HG03196 (cell line): ENCODE data around the gene LRCH1.
A peak's percentile ranks its signal among the peaks of the same experiment; 100 is the strongest.

Experiments used
- ATAC-seq: cut with Tn5 transposase; IDR thresholded peaks from one replicate; pipeline ENCODE4 v1.9.1; 2021; ENCODE audit not compliant: unreplicated experiment

Gene LRCH1

DNA sequence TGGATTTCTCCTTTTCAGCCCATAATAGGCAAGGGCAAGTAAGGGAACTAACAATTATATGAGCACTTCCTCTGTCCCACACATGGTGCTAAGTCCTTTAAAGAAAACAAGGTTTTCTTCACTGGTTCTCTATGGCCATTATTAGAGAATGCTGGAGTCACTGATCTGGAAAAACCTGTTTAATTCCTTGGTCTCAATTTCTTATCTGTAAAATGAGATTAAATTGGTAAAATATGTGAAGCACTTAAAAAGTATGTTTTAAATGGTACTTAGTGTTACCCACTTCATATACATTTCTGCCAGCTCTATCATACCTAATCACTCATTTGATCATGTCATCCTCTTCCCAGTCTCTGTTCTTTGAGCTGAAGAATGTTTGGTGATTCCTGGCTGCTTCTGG, 39.4 kb downstream of the LRCH1 start:
- no peak for ATAC-seq

DNA sequence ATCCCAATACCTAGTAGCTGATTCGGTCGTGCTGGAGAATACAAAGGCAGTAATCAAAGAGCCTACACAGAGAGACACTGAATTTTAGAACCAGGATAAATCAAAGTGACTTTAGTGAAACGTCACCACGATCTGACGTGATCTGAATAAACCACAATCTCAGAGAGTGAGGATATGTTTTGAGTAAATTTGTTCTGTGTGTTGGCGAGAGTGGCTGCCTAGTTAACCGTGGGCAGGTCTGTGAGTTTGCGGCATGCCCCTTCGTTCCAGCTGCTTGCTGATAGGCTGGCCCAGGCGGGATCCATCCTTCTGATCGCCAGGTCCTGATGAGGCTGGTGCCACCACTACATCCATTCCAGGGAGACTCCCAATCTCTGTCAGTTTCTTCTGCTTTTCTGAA, 40.4 kb downstream of the LRCH1 start:
- ATAC-seq: peak; percentile 41

DNA sequence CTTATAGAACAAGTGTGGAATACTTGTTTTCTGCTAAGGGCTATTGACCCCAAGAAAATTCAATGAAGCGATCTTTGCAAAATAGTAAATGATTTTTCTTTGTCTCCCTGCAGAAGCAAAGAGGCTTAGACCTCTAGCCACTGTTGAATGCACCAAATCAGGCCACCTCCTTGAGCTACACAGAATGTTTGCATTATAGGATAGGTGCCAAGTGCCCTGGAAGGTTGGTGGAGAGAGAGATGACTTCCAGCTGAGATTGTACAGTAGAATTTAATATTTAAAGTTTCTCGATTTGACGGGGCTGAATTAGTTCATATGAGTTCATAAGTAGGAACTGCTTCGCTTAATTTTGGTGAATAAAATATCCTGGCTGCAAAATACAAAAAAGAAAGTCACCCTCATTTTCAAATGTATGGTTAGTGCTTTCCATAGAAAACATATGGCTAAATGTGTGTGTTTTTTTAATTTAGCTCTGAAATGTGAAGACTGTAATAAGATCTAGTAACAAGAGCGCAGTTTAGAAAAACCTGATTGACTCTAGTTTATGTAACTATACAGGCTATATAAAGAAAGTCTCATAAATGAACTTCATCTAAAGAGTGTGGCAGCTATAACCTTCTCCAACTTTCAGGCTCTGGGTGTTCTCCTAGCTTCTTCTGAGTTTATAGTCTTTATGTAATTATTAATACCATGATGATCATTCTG, 41.6 kb downstream of the LRCH1 start:
- ATAC-seq: no peak

DNA sequence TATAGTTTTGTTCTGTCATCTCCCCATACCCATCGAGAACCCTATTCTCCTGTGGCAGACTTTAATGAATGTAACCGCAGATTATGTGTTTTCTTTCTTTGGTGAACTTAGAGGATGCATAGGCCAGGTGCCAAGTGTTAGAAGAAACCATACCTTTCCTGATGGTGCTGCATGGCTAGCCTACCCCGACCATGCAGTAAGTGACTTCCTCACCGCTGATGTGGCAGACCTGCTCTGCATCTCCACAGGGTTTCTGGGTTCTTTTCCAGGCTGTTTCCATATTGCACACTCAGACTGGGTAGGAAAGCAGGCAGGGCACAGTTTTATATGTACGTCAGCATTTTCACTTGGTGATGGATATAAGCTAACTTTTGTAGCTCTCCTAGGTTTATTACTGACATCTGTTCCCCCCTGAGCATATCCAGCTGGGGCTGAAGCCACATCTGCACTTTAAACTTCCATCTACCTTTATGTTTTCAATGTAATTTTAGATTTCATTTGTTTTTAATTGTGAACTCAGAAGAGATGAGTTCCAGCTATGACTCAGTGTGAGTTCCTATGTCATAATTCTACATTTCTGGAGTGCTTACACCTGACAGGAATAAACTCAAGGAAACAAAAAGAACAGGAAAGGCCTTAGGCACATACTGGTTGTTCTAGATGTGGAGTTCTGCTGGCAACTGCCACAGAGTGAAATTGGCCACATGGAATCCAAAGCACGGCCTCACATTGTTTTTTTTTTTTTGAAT, 42.3 kb downstream of the LRCH1 start:
- ATAC-seq: peak; percentile 56

DNA sequence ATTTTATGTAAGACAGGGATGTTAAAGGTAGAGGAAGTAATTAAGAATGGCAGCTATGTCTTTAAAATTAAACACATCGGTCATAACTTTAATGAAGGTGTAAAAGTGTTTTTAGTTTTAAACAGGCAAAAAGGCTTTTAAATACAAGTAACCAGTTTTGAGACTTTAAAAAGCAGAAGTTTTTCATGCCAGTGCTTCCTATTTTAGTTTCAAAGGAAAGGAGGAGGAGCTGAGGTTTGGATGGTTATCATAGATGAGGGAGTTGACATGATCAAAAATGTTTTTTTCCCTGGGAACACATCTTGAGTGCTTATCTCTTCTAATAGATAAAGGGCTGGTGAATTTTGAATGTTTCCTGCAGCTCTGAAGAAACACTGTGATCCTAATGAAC, 42.9 kb downstream of the LRCH1 start:
- ATAC-seq: no peak

DNA sequence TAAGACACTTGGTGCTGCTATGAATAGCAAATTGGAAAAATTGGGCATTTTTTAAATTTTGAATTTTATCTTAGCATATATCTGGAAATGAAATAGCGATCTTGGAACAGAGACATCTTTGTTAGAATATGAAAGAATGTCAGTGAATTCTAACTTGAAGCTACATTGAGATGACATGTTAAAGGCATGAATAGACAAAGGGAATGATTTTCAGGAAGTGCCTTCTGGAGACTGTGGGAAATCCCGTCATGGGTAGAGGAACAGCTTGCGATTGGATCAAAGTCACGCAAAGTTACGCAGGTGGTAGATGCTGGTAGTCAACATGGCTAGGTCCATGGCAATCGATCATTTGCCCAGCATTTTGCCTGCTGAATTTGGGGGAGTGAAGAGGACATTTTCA, 43.5 kb downstream of the LRCH1 start:
- no peak for ATAC-seq

DNA sequence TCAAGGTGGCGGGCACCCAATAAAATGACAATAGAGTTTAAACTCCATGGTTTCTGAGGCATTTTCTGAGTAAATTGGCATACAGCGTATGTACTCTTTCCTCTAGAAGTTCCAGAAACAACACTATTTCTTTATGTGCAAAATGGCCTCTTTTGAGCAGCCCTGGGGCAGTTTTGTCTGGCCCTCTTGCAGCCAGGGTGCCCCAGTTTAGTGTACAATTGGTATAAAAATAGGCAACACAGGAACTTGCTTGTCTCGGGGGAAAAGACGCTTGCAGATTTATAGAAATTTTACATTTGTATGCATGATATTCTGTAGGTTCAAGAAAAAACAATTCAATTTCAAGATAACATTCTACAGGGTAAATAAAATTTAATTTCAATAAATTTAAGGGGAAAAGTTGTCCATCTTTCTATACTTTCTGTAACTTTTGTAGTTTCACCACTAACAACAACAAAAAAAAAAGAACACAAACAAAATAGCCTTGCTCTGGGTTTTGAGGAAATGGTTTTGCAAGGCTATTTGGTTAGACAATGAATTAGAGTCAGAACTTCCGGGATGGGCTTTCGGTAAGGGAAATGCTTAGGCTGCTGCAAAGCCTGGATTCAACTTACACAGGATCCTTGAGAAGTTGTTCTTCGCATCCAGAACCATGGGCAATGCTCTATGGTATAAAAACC, 45.3 kb downstream of the LRCH1 start:
- ATAC-seq: peak; percentile 25

DNA sequence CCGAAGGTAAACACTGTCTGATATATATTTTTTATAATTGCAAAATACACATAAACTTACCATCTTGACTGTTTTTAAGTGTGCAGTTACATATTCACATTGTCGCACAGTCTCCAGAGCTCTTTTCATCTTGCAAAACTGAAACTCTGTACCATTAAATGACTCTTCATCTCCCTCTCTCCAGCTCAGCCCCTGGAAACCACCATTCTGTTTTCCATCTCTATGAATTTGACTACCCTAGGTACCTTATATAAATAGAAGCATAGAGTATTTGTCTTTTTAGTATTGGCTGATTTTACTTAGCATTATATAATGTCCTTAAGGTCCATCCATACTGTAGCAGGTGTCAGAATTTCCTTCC, 45.8 kb downstream of the LRCH1 start:
- ATAC-seq: peak; percentile 36

DNA sequence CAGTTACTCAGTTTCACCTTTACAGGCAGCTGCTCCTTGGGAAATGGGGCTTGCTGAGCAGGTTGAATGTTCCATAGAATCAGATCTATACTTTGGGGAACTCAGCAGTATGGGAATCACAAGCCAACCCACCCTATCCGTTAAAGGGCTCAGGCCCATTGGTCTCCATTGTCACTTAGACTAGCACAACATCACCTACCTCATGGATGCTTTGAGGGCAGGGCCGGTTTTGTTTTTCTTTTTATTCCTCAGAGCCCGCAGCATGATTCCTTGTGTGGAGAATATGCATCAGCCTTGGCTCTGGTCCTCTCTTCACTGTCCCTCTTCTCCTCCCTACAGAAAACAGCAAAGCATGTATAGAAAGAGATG, 48.0 kb downstream of the LRCH1 start:
- no peak for ATAC-seq

DNA sequence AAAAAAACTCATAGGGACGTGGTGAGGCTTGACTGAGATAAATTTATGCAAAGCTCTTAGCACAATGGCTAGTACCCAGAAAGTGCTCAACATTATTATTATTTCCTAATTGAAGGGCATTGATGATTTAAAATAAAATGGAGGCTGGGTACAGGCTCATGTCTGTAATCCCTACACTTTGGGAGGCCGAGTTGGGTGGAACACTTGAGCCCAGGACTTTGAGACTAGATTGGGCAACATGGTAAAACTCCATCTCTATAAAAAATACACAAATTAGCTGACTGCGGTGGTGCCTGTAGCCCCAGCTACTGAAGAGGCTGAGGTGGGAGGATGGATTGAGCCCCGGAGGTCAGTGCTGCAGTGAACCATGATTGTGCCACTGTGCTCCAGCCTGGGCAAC, 49.6 kb downstream of the LRCH1 start:
- ATAC-seq: no peak

DNA sequence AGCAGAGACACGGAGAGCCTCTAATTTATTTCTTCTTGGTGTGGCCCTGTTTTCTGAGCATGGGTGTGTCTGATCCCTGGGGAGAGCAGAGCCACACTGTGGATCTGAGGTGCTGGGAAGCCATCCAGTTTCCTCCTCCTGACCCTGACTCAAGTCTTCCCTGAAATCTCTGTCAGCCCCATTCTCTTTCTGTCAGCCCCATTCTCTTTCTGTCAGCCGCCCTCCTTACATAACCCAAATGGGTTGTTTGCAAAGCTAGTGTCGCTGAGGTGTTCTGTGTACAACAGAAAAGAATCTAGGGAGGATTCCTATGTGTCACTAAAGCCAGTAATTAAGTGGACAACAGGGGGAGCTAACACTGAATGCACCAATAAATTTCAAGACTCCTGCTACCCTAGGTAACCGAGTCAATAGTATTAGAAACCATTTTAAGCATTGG, 50.2 kb downstream of the LRCH1 start:
- no peak for ATAC-seq

DNA sequence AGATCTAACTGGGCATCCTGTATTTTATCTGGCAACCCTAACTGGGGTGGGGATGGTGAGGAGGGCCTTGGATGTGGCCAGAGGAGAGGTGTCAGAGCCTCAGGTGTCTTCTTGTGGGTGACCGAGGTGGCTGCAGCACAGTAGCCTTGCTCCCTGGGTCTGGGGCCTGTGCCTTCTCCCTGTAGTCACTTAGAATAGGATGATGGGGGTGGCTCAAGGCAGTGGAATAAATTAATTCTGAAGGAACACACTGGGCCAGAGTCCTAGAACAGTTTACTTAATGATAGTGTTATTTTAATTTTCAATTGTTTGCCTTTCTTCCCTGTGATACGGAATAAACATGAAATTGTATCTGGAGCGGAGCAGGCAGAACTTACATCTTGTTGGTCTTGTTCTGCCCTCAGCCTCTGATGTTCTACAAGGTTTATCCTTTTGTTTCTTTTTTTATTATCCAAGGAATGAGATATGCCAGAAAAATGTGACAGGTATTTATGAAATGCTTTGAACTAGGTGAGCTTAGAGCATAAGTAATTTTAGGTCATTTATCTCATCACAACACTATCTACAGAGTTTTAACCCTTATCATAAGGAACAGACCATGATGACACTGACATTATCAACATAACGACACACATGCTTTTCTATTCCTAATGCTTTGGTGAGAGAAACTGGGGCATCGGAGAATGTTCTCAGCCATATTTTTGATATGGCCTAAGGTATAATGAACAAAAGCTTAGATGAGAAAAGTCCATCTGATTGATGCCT, 51.4 kb downstream of the LRCH1 start:
- ATAC-seq: no peak

DNA sequence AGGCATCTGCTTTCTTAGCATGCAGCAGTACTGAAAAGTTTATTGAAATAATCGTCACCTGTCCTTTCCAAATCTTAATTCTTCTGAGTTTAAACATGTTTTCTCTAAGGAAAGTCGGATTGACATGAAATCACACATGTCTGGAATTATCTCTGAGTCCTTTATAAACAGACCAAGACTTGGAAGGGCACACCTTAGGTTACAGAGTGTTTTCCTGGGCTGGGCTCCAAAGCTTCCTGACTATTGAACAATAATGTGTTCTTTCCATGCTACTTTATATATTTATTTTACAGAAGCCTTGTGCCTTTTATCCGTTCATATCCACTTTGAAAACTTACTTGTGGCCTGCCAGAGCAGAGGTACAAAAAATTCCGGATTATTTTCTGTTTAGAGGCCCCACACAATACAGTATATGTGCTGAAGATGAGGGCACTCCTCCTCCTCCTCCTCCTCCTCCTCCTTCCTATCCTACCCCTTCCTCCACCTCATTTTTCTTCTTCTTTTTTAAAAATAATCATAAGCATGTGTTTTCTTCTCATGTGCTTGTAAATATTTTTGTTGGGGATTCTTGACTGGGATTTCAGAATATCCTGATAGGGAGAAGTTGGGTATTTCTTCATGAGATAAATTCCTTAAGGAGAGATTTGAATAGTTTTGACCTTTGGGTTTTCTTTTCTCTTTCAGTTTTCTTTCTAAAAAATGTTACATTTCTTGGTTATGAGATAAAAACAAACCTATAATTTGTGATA, 52.3 kb downstream of the LRCH1 start:
- ATAC-seq: no peak

DNA sequence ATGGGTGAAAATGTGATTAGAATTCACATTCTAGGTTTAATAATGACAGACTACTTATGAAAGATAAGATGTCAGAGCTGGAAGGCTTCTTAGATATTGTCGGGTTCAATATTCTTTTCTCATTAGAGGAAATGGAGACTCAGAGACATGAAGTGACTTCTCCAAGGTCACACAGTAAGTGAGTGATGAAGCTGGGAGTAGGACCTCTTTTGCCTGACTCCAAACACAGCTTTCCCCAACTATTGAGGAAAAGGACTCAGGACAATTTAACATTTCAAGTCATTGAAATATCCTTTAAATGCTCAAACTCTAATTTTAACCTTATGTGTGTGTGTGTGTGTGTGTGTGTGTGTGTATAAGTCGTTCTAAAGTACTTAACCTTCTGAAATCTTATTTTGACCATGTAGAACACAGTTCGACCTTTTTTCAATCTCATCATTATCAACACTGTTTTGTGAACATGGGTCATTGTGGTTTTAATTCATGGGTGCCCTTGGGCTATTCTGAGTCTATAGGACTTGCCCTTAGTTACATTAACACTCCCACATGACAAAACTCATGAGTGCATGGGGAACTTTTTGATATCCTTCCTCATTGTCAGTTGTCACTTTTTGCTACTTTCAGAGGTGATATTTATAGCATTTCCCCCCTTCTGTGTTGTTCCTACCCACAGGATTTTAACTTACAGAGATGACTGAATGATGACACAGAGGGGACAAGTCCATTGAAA, 53.0 kb downstream of the LRCH1 start:
- ATAC-seq: peak; percentile 37

DNA sequence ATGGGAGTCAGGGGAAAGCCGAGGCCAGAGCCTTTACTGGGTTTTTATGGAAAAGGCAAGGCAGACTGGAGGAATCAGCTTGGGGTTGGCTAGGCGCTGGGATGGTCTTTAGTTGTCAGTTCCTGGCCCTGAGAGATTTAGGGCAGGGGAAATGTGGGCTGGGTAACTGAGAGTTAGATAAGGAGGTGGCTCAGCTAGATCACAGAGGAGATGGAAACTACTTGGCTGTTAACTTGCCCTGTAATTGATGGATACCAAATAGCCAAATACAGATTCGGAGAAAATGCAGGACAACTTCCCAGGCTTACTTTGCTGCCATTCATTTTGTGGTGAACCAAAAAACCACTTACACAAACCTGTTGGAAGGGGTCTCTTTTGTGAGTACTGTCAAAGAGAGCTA, 54.0 kb downstream of the LRCH1 start:
- no peak for ATAC-seq

DNA sequence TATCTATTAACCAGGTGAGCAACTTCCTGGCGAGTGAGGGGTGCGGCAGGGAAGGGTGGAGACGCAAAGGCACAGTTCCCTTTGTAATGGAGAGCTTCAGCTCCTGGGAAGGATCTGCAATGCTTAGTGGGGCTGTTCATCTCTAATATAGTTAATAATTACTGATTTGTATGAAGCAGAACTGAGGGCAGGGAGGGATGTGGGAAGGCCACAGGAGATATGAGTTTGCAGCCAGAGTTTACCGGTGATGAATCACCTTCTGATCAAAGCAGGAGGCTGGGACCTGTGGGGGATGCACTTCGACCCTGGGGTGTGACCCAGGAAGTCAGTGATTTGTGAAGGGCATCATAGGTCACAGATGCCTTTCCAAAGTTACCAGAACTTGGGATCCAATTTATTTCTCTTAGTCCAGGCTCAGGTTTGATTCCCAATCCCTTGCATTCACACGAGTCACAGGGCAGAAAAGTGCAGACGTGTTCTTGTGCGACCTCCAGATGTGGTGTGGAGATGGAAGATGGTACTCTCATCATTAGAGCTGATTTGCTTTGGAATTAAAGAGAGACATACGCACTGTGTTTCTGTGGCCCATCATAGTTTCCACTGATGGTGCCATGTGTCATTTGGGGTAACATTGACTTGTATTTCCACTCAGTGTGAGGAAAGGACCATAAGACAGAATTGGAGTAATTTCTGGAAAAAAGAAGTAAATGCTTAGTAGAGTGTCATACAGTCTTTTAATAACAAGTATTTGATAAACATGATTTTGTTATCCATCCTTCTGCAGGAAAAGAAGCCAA, 55.0 kb downstream of the LRCH1 start:
- ATAC-seq: peak; percentile 51

DNA sequence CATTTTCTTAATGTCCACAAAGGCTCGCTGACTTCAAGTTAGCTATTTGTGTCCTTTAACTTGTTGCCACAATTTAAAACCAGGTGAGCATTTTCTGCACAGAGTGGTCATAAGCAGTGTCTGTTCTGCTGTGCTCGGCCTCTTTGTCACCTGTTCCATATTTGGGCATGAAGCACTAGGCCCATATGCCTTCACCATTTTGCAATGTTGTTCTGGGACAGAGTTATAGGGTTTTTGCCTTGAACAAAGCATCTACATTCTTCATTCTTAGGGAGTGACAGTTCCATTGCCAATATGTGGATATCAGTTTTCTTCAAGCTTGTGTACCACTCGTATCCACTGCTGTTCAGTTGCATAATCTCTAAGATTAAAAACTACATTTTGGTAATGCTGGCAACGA, 56.1 kb downstream of the LRCH1 start:
- ATAC-seq: no peak

DNA sequence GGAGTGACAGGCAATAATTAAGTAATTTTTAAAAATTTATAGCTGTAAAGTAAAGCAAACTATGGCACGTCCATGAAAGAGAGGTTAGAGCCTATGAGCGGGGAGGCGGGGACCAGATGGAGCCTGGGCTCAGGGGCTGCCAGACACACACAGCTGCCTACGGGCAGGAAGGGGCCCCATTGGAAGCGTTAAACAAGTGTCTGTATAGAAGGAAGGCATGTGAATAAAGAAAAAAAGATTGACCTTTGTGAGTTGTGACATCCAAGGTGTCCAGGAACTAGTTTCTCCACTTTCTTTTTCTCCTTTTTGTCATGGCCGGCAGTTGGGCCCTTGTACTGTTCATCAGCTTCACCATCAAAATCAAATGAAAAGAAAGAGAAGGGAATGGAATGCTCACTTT, 56.8 kb downstream of the LRCH1 start:
- ATAC-seq: no peak

DNA sequence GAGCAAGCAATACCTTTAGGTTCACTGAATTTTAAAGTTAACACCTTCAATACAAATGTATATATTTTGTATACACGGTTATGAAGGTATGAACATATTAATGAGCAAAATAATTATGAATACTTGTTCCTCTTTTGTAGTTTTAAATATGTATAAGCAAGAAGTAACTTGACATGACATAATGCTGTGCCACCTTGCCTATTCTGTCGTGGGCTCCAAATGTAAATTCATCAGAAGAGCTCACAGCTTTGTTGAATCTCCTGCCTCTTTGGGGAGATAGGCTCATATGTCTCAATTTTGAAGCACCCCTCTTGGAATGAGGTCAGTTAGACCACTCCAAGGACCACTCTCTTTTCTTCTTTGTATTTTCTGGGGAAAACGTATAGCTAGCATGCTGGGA, 59.3 kb downstream of the LRCH1 start:
- no peak for ATAC-seq
